Fibroblast of skin of right biceps (primary cell): Measurements from ENCODE around the gene EHMT1.
"Not testable (repeated sequence)": the region's sequence is repeated elsewhere in the genome, so short reads cannot be mapped to it uniquely, and the experiment has no call there.

Experiments
- DNase-seq: peaks from one replicate; pipeline ENCODE4 v3.0.0-alpha.2; 2013

EHMT1 gene

GRCh38 chr9:137590469-137591383 lies 28.1 kb upstream of the EHMT1 start, which contains the start of gene ZMYND19:
TSS of gene ZMYND19 (minus strand) at chr9:137590512. CDS start at chr9:137590263, 249 bp downstream.
- peak; percentile 90 for DNase-seq

- no peak for DNase-seq
These were observed 26.0 kb upstream of the EHMT1 start for GRCh38 chr9:137592767-137593166.

- DNase-seq = no peak
These were observed 25.6 kb upstream of the EHMT1 start for GRCh38 chr9:137593176-137593575.

GRCh38 chr9:137596577-137596976 lies 22.2 kb upstream of the EHMT1 start:
- not testable (repeated sequence) for DNase-seq

GRCh38 chr9:137598943-137599342 lies 19.9 kb upstream of the EHMT1 start:
- DNase-seq = no peak

GRCh38 chr9:137602661-137603060 lies 16.1 kb upstream of the EHMT1 start:
- DNase-seq = no peak

GRCh38 chr9:137603879-137604278 lies 14.9 kb upstream of the EHMT1 start:
- DNase-seq = no peak

GRCh38 chr9:137604345-137605086 lies 14.3 kb upstream of the EHMT1 start:
- no peak for DNase-seq

GRCh38 chr9:137605121-137606004 lies 13.4 kb upstream of the EHMT1 start, which contains the start of gene ARRDC1:
TSS of gene ARRDC1 (plus strand) at chr9:137605686. CDS start at chr9:137605718, 32 bp downstream.
- peak; percentile 90 for DNase-seq

GRCh38 chr9:137606005-137606621 lies 12.7 kb upstream of the EHMT1 start:
- no peak for DNase-seq

- DNase-seq = no peak
These were observed 12.1 kb upstream of the EHMT1 start for GRCh38 chr9:137606734-137607138.

- no peak for DNase-seq
These were observed 11.5 kb upstream of the EHMT1 start for GRCh38 chr9:137607141-137607857.

- DNase-seq = no peak
These were observed 7.9 kb upstream of the EHMT1 start for GRCh38 chr9:137610944-137611343.

- DNase-seq = peak; percentile 75
These were observed 6.9 kb upstream of the EHMT1 start for GRCh38 chr9:137611623-137612609.

GRCh38 chr9:137612741-137613142 lies 6.1 kb upstream of the EHMT1 start:
- no peak for DNase-seq

- DNase-seq = no peak
These were observed 5.5 kb upstream of the EHMT1 start for GRCh38 chr9:137613259-137613658.

GRCh38 chr9:137613738-137614523 lies 4.9 kb upstream of the EHMT1 start:
- no peak for DNase-seq

GRCh38 chr9:137614631-137615386 lies 4.0 kb upstream of the EHMT1 start:
- DNase-seq = no peak
